ENCODE results near the gene NANS.

DNA sequence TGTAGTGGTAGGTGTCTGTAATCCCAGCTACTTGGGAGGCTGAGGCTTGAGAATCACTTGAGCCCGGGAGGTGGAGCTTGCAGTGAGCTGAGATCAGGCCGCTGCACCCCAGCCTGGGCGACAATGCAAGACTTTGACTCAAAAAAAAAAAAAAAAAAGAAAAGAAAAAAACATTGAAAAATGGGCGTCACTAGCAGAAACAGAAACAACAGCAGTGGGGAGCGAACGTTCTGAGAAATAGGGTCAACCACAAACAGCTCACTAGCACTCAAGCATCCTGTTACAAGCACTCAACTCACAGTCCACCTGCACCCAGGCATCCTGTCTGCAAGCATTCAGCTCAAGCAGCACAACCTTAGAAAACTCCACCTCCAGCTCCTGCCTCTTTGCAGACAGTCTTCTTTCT, 45.3 kb downstream of the NANS start:
- TF ChIP-seq, protein P1, sequence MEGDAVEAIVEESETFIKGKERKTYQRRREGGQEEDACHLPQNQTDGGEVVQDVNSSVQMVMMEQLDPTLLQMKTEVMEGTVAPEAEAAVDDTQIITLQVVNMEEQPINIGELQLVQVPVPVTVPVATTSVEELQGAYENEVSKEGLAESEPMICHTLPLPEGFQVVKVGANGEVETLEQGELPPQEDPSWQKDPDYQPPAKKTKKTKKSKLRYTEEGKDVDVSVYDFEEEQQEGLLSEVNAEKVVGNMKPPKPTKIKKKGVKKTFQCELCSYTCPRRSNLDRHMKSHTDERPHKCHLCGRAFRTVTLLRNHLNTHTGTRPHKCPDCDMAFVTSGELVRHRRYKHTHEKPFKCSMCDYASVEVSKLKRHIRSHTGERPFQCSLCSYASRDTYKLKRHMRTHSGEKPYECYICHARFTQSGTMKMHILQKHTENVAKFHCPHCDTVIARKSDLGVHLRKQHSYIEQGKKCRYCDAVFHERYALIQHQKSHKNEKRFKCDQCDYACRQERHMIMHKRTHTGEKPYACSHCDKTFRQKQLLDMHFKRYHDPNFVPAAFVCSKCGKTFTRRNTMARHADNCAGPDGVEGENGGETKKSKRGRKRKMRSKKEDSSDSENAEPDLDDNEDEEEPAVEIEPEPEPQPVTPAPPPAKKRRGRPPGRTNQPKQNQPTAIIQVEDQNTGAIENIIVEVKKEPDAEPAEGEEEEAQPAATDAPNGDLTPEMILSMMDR (IDR thresholded peaks at IDR 0.05): no peak
- peak in 1 of 2 donors; percentile 17 for TF ChIP-seq POLR2A (IDR thresholded peaks at IDR 0.05)

Measured in thyroid gland (tissue), 4 donors.